ENCODE measurements around the gene ASXL1.

GRCh38 chr20:32488066-32488838 is 130.1 kb downstream of the ASXL1 start:
- TF ChIP-seq GATA3 (IDR thresholded peaks at IDR 0.05; ENCODE audit: low read depth, low read length) = no peak
- no peak for TF ChIP-seq GATA2 (IDR thresholded peaks at IDR 0.05; ENCODE audit: low read depth, low read length)

Data from SH-SY5Y (cell line).